ENCODE results near the gene RETSAT.

The RETSAT gene

DNA sequence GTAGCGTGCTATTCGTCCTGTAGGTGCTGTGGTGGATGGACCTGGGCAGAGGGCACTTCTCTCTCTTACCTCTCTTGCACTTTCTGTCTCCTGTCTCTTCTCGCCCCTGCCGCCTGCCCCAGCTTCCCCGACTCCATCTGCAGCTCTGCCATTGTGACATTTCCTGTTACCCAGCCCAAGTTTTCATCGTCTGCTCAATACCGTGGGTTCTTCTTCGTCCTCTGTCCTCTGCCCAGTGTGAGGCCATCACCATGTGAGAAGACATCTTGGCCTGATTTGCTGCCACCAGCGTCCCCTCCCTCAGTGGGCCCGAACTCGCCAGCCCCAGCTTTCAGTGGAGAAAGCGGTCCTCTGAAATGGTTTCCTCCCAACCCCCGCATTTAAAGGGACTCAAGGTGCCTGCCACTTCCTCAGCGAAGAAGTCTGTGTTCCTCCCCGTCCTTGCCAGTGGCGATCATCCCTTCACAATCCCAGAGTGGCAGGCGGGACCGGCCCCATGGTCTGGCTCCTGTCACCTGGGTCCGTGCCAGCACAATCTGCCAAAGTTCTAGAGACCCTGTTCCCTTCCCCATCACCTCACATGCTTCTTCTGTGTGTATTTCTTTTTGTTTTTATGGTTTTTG is 44.5 kb downstream of the RETSAT start:
- H3K27me3 ChIP-seq (ENCODE audit: insufficient read depth, low read length, poor library complexity, severe bottlenecking) = no peaks in the 10 kb centered on the region
- TF ChIP-seq, protein P1, sequence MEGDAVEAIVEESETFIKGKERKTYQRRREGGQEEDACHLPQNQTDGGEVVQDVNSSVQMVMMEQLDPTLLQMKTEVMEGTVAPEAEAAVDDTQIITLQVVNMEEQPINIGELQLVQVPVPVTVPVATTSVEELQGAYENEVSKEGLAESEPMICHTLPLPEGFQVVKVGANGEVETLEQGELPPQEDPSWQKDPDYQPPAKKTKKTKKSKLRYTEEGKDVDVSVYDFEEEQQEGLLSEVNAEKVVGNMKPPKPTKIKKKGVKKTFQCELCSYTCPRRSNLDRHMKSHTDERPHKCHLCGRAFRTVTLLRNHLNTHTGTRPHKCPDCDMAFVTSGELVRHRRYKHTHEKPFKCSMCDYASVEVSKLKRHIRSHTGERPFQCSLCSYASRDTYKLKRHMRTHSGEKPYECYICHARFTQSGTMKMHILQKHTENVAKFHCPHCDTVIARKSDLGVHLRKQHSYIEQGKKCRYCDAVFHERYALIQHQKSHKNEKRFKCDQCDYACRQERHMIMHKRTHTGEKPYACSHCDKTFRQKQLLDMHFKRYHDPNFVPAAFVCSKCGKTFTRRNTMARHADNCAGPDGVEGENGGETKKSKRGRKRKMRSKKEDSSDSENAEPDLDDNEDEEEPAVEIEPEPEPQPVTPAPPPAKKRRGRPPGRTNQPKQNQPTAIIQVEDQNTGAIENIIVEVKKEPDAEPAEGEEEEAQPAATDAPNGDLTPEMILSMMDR (conservative IDR thresholded peaks at IDR 0.05; ENCODE audit: low read length) = no peak
- no peak for TF ChIP-seq EZH2phosphoT487 (IDR thresholded peaks at IDR 0.05; ENCODE audit: borderline replicate concordance)
- no peaks in the 10 kb centered on the region for H4K20me1 ChIP-seq (ENCODE audit: insufficient read depth, low read length, poor library complexity, severe bottlenecking)
- no peak overlapping the region for H3K4me3 ChIP-seq (ENCODE audit: low read length, poor library complexity, severe bottlenecking)
- no peaks in the 10 kb centered on the region for H3K9me2 ChIP-seq (replicated peaks; ENCODE audit: low read depth, low read length)
- H2AFZ ChIP-seq (ENCODE audit: low read length) = no peak overlapping the region
- H3K9ac ChIP-seq (ENCODE audit: low read depth, low read length, poor library complexity, severe bottlenecking) = no peak overlapping the region
- peaks cover 16% of the 10 kb centered on the region for H3K4me1 ChIP-seq (ENCODE audit: insufficient read depth, low read length, poor library complexity, severe bottlenecking)
- no peak overlapping the region for H3K4me2 ChIP-seq (ENCODE audit: low read depth, low read length, poor library complexity, severe bottlenecking)
- peaks cover 6% of the 10 kb centered on the region; the same call in 1 of the 2 replicates for H3K36me3 ChIP-seq (ENCODE audit: insufficient read depth, low read length)
- no peaks in the 10 kb centered on the region for H3F3A ChIP-seq (ENCODE audit: low read depth)
- no peaks in the 10 kb centered on the region for H3K9me3 ChIP-seq (ENCODE audit: insufficient read depth, low read depth, low read length)
- no peaks in the 10 kb centered on the region for H3K79me2 ChIP-seq (ENCODE audit: insufficient read depth, low read length)

DNA sequence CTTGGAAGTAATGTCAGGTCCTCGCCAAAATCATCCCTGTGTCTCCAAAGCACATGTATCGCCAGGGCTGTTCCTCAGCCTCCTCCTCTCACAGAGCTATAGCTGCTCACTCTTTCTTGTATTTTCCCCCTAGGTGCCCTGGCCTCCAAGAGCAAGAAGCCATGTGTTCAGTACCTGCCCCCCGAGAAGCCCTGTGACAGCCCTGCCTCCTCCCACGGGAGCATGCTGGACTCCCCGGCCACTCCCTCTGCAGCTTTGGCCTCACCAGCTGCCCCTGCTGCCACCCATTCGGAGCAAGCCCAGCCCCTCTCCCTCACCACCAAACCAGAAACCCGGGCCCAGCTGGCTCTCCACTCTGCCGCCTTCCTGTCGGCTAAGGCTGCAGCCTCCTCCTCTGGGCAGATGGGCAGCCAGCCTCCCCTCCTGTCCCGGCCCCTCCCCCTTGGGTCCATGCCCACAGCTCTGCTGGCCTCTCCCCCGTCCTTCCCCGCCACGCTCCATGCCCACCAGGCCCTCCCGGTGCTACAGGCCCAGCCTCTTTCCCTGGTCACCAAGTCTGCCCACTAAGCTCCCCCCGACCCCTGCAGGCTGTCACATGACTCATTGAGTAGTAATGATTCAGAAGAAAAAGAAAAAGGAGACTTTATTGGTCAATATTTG is 45.3 kb downstream of the RETSAT start:
- no peak overlapping the region for H3K9ac ChIP-seq (ENCODE audit: low read depth, low read length, poor library complexity, severe bottlenecking)

DNA sequence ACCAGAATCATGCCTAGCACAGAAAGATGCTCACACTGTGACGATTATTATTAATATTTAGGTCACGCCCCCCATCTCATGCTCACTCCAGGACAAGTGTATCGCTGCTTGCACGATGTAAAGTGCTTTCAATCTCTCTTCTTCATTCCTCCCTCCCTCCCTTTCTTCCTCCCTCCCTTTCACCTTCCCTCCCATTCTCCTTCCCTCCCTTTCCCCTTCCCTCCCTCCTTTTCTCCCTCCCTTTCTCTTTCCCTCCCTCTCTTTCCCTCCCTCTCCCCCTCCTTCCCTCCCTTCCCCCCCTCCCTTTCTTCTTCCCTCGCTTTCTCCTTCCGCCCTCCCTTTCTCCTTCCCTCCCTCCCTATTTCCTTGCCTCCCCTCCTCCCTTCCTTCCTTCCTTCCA is 46.1 kb downstream of the RETSAT start:
- TF ChIP-seq EZH2phosphoT487 (IDR thresholded peaks at IDR 0.05; ENCODE audit: borderline replicate concordance) = no peak
- TF ChIP-seq, protein P1 (conservative IDR thresholded peaks at IDR 0.05; ENCODE audit: low read length) = no peak
- H3K36me3 ChIP-seq (ENCODE audit: insufficient read depth, low read length) = no peaks in the 10 kb centered on the region
- H3F3A ChIP-seq (ENCODE audit: low read depth) = no peaks in the 10 kb centered on the region
- no peaks in the 10 kb centered on the region for H4K20me1 ChIP-seq (ENCODE audit: insufficient read depth, low read length, poor library complexity, severe bottlenecking)
- H3K9ac ChIP-seq (ENCODE audit: low read depth, low read length, poor library complexity, severe bottlenecking) = no peak overlapping the region
- H3K4me1 ChIP-seq (ENCODE audit: insufficient read depth, low read length, poor library complexity, severe bottlenecking) = peaks cover 16% of the 10 kb centered on the region
- no peaks in the 10 kb centered on the region for H3K9me3 ChIP-seq (ENCODE audit: insufficient read depth, low read depth, low read length)
- no peak overlapping the region for H3K4me2 ChIP-seq (ENCODE audit: low read depth, low read length, poor library complexity, severe bottlenecking)
- H3K27me3 ChIP-seq (ENCODE audit: insufficient read depth, low read length, poor library complexity, severe bottlenecking) = no peaks in the 10 kb centered on the region
- H3K9me2 ChIP-seq (replicated peaks; ENCODE audit: low read depth, low read length) = no peaks in the 10 kb centered on the region
- no peak overlapping the region for H2AFZ ChIP-seq (ENCODE audit: low read length)
- no peak overlapping the region for H3K4me3 ChIP-seq (ENCODE audit: low read length, poor library complexity, severe bottlenecking)
- no peaks in the 10 kb centered on the region for H3K79me2 ChIP-seq (ENCODE audit: insufficient read depth, low read length)

More for the DNA sequence above, 45.3 kb downstream of the RETSAT start:
- Histone ChIP-seq H3K9me2 (replicated peaks; ENCODE audit: low read depth, low read length) (no peaks in the 10 kb centered on the region), H3K9me3 (ENCODE audit: insufficient read depth, low read depth, low read length) (no peaks in the 10 kb centered on the region), H3K79me2 (ENCODE audit: insufficient read depth, low read length) (no peaks in the 10 kb centered on the region), H3K36me3 (ENCODE audit: insufficient read depth, low read length) (no peaks in the 10 kb centered on the region; the same call in 1 of the 2 replicates), H2AFZ (ENCODE audit: low read length) (no peak overlapping the region), H3F3A (ENCODE audit: low read depth) (no peaks in the 10 kb centered on the region), H3K4me2 (ENCODE audit: low read depth, low read length, poor library complexity, severe bottlenecking) (no peak overlapping the region), H4K20me1 (ENCODE audit: insufficient read depth, low read length, poor library complexity, severe bottlenecking) (no peaks in the 10 kb centered on the region), H3K4me3 (ENCODE audit: low read length, poor library complexity, severe bottlenecking) (no peak overlapping the region), H3K4me1 (ENCODE audit: insufficient read depth, low read length, poor library complexity, severe bottlenecking) (peaks cover 16% of the 10 kb centered on the region), H3K27me3 (ENCODE audit: insufficient read depth, low read length, poor library complexity, severe bottlenecking) (no peaks in the 10 kb centered on the region)
- TF ChIP-seq, protein P1 (conservative IDR thresholded peaks at IDR 0.05; ENCODE audit: low read length) = no peak
- TF ChIP-seq EZH2phosphoT487 (IDR thresholded peaks at IDR 0.05; ENCODE audit: borderline replicate concordance) = no peak

Measured in Loucy (cell line).